Mucosa of gallbladder (tissue), 1 donor: ENCODE data around the gene SLC13A3. TPM values are rescaled to one million over a fixed set of nuclear protein-coding genes. Genes with fewer than 3 reads are reported as not detected.

ENCODE experiments used
- DNase-seq: peaks from one replicate; pipeline ENCODE4 v3.0.0-alpha.2; 2020; ENCODE audit warnings: low spot score
- total RNA-seq: library from RNA; stranded (reverse); gene quantifications from one replicate; pipeline ENCODE4 v1.2.1, GENCODE V29; 2021
- donor health status: DM: no; HTN: no; CAD: no.

Gene SLC13A3, protein sequence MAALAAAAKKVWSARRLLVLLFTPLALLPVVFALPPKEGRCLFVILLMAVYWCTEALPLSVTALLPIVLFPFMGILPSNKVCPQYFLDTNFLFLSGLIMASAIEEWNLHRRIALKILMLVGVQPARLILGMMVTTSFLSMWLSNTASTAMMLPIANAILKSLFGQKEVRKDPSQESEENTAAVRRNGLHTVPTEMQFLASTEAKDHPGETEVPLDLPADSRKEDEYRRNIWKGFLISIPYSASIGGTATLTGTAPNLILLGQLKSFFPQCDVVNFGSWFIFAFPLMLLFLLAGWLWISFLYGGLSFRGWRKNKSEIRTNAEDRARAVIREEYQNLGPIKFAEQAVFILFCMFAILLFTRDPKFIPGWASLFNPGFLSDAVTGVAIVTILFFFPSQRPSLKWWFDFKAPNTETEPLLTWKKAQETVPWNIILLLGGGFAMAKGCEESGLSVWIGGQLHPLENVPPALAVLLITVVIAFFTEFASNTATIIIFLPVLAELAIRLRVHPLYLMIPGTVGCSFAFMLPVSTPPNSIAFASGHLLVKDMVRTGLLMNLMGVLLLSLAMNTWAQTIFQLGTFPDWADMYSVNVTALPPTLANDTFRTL
- total RNA-seq, result 1.5 TPM

GRCh38 chr20:46651091-46651962 is at the start of gene SLC13A3:
TSS of gene SLC13A3 (minus strand) at chr20:46651459. CDS start at chr20:46651421, 38 bp downstream.
- no peak for DNase-seq

- DNase-seq, result no peak
These were observed 49.8 kb upstream of the SLC13A3 start for GRCh38 chr20:46701057-46701456.

DNA sequence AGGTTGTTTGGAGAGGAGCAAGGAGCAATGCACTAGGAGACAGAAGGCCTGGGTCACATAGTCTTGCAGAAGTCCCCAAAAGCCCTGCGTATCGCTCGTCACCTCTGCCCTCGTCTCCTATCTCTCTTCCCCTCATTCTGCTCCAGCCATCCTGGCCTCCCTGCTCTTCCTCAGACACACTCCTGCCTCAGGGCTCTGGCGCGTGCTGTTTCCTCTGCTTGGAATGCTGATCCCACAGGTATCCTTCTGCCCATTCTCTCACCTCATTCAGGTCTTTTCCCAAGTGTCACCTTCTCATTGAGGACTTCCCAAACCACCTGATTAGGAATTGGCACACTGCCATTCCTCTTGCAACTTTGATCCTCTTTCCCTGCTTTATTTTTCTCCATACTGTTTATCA is 49.2 kb upstream of the SLC13A3 start:
- DNase-seq, result no peak

GRCh38 chr20:46699651-46700359 is 48.5 kb upstream of the SLC13A3 start:
- DNase-seq, result no peak

DNA sequence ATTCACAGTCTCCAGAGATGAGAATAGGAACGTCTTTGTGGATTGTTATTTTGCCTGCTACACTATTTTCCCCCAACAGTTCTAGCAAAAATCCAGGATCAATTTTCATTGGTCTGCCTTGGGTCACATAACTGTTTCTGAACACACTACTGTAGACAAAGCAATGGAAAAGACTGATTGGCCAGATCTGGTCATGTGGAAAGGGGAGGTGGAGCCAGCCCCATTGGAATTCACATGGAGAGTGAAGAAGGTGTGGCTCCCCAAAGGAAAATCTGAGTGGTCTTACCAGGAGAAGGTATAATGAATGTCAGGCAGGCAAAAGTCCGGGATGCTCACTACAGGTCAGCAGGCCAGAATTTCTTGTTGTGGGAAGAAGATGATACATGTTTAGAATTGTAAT is 47.5 kb upstream of the SLC13A3 start:
- no peak for DNase-seq

DNA sequence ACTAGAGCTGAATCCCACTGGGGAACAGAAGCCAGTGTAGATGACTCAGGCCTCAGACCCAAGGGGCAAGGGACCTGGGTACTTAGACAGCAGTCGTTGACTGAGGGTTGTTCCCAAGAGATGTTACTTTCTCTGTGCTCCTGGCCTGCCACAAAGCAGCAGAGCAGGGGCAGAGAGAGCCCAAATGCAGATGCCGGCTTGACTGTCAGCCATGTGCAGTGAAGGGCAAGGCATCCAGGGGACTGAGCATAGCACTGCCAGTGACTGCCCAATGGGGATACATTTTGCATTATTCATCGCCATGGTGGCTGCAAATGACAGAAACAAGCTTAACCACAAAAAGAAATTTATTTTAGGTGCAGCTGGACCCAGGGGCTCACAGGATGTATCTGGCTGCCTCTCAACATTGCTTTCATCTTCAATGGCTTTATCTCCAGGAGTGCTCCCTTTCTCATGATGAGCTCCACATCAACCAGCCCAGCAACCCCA is 45.6 kb upstream of the SLC13A3 start:
- DNase-seq, result no peak

GRCh38 chr20:46695892-46696291 is 44.6 kb upstream of the SLC13A3 start:
- no peak for DNase-seq

DNA sequence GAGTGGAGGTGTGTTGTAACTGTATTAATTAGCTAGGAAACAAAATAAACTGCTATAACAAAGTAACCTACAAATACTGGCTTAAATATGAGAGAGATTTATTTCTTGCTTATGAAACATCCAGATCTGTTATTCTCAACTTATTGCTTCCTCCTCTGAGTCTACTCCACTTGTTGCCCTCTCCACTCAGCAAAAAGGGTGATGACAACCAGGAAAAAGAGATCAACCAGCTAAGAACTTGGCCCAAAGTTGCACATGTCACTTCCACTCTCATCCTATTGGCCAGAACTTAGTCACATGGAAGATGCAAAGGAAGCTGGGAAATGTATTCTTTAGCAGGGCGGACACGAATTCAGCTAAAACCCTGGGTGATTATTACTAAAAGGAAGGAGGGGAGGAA is 43.2 kb upstream of the SLC13A3 start:
- no peak for DNase-seq

- DNase-seq, result no peak
These were observed 39.9 kb upstream of the SLC13A3 start for GRCh38 chr20:46691196-46691595.

DNA sequence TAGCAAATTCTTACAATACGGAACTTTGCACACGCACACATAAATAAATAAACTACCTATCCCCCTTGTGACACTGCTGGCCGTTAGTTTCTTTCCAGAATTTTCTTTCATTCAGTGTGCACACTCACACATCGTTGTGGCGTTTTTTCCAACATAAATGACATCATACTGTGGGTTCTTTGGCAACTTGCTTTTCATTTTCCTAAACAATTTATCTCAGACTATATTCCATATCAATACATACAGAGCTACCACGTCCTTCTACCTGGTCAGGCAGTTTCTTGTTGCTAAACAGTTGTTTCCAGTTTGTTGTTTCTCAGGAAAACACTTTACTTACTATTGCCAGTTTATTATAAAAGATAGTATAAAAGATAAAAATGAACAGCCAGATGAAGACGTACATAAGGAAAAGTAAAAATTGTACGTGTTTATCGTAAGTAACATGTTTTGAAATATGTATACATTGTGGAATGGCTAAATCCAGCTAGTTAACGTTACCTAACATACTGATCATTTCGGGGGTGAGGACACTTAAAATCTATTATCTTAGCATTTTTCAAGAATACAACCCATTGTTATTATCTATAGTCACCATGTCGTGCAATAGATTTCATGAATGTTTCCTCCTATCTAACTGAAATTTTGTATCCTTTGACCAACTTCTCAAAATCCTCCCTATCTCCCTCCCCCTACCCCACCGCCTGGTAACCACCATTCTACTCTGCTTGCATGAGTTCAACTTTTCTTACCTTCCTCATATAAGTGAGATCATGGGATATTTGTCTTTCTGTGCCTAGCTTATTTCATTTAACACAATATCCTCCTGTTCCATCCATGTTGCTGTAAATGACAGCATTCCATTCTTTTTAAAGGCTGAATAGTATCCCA is 39.2 kb upstream of the SLC13A3 start:
- no peak for DNase-seq

- no peak for DNase-seq
These were observed 38.5 kb upstream of the SLC13A3 start for GRCh38 chr20:46689754-46690085.

GRCh38 chr20:46689082-46689753 is 38.0 kb upstream of the SLC13A3 start, which contains the start of gene TP53RK:
TSS of gene TP53RK (minus strand) at chr20:46689444. CDS start at chr20:46689414, 30 bp downstream.
- peak; percentile 100 for DNase-seq

DNA sequence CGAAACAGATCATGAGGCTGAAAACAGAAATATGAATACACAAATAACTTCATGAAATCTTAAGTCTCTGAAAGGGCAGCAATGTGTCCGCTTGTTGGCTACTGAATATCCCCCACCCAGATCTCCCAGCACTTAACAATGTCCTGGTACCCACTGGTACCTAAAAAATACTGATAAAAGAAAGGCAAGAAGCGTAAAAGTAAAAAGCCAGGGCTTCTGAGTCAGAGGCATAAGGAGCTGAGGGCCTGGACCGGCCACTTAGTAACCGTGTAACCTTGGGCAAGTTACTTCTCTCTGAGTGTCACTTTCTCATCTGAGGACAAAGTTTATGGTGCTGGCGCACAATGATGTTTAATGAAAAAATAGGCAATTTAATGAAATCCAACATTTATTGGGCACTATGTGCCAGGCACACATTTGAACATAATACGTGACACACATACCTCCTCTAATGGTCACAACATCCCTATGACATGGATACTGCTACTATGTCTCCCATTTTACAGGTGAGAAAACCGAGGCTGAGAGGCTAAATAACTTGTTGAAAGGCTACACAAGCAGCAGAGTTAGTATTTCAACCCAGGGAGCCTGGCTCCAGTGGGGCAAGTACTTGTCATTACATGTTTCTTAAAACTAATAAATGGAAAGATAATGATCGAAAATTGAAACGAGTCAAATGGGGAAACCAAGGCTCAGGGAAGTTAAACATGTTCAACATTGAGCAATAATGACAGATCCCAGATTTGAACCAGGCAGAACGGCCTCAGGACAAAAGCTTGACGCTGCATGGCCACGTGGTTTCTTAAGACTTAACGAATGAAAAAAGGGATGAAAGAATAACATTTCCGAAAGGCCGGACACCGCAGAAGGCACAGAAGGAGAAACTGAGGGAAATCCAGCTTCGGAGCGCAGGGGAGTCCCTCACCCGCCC is 37.2 kb upstream of the SLC13A3 start:
- no peak for DNase-seq

- peak; percentile 37 for DNase-seq
These were observed 32.9 kb upstream of the SLC13A3 start for GRCh38 chr20:46683939-46684750.

DNA sequence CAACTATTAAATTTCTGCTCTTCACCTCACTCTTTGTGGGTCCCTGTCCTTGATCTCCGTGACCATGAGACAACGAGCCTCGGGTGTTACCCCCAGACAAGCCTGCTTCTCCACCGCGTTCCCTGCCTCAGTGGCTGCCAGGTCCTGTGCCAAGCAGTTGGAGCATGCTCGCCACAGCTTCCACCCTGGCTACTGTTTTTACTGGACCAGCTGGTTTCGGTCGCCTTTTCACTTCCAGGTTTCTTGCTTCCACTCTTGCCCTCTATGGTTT is 32.3 kb upstream of the SLC13A3 start:
- no peak for DNase-seq

DNA sequence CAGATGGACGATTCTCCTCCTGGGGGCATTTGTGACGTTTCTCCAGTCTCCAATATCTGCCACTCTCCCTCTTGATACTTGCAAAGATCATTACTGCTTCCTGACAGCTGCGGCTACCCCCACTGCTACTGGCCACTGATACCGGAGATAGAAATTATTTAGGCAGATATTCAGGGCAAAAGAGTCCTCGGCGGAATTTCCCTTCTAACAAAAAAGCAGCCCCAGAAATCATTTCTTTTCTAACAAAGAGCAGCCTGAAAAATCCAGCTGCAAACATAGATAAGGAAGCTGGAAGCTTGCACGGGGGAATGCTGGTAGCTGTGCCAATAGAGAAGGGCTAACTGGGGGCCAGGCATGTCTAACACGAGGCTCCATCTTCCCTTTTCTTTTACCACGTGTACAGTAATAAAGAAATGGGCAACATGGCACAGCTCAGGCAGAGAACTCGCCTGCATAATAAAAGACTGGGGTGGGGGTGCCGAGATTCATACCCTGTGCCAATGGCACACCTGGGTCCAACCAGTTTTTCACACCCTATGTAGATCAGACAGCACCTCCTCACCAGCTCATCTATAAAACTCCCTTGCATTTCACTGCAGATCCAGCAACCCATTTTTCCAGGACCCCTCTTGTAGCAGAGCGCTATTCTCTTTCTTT is 31.9 kb upstream of the SLC13A3 start:
- no peak for DNase-seq

GRCh38 chr20:46682063-46682821 is 31.0 kb upstream of the SLC13A3 start:
- DNase-seq, result no peak
